C4-2B (cell line): ENCODE data around the gene PPP1R13B.

Experiments used
- CTCF ChIP-seq: fragments of 450-650 bp; conservative IDR thresholded peaks from 2 replicates; pipeline ENCODE4 v1.5.1; 2017; ENCODE audit warnings: mild to moderate bottlenecking
- ZFX ChIP-seq: fragments of 450-650 bp; IDR thresholded peaks from 2 replicates; pipeline ENCODE4 v1.6.1; 2017

- TF ChIP-seq CTCF (no peak), ZFX (no peak)
Measured at GRCh38 chr14:103731916-103732867, 115.2 kb downstream of the PPP1R13B start.
